GM23338 (cell line): ENCODE results near the gene SUSD2. TPM values are rescaled to one million over a fixed set of nuclear protein-coding genes. Genes with fewer than 3 reads are reported as not detected.

Experiments
- ATAC-seq: fragments of 200-7000 bp; cut with Tn5 transposase; 3 replicates; pipeline ENCODE4 v1.9.1; 2020
- DNase-seq: peaks from one replicate; pipeline ENCODE4 v3.0.0-alpha.2; 2015; ENCODE audit warnings: low spot score
- H2AFZ ChIP-seq: fragments of 200-600 bp; sonication (generic); 2 replicates; pipeline ENCODE4 v1.8.0; 2016; ENCODE audit warnings: antibody characterized with exemption, mild to moderate bottlenecking, moderate library complexity
- H3F3A ChIP-seq: fragments of 200-600 bp; sonication (generic); replicated peaks from 2 replicates; pipeline ENCODE4 v1.8.0; 2017; ENCODE audit warnings: antibody characterized with exemption, mixed run types, low read depth
- H3K27ac ChIP-seq: fragments of 200-600 bp; sonication (generic); 2 replicates; pipeline ENCODE4 v1.6.1; 2016; ENCODE audit warnings: low read depth
- H3K27me3 ChIP-seq: fragments of 200-600 bp; sonication (generic); 2 replicates; pipeline ENCODE4 v1.8.0; 2016; ENCODE audit warnings: mild to moderate bottlenecking, mixed run types, moderate library complexity; ENCODE audit not compliant: insufficient read depth
- H3K36me3 ChIP-seq: fragments of 200-600 bp; sonication (generic); 2 replicates; pipeline ENCODE4 v1.8.0; 2016; ENCODE audit warnings: mild to moderate bottlenecking; ENCODE audit not compliant: insufficient read depth
- H3K4me1 ChIP-seq: fragments of 200-600 bp; sonication (generic); 2 replicates; pipeline ENCODE4 v1.8.0; 2016; ENCODE audit warnings: mild to moderate bottlenecking, moderate library complexity; ENCODE audit not compliant: insufficient read depth
- H3K4me2 ChIP-seq: fragments of 200-600 bp; sonication (generic); 2 replicates; pipeline ENCODE4 v1.7.1; 2017; ENCODE audit warnings: mixed run types
- H3K4me3 ChIP-seq: fragments of 200-600 bp; sonication (generic); 2 replicates; pipeline ENCODE4 v1.6.1; 2016; ENCODE audit warnings: mixed run types
- H3K79me2 ChIP-seq: fragments of 200-600 bp; sonication (generic); replicated peaks from 2 replicates; pipeline ENCODE4 v1.8.0; 2017; ENCODE audit warnings: mild to moderate bottlenecking; ENCODE audit not compliant: insufficient read depth
- H3K9me2 ChIP-seq: fragments of 200-600 bp; sonication (generic); 2 replicates; pipeline ENCODE4 v1.8.0; 2017; ENCODE audit not compliant: insufficient read depth
- H4K20me1 ChIP-seq: fragments of 200-600 bp; sonication (generic); replicated peaks from 2 replicates; pipeline ENCODE4 v1.8.0; 2017; ENCODE audit warnings: mild to moderate bottlenecking; ENCODE audit not compliant: insufficient read depth
- H3K27ac Mint-ChIP-seq: 2 replicates; pipeline ENCODE4 v1.8.0; 2020; ENCODE audit warnings: inconsistent platforms, mild to moderate bottlenecking, moderate library complexity, mixed read lengths
- H3K27me3 Mint-ChIP-seq: 3 replicates; pipeline ENCODE4 v1.8.0; 2022; ENCODE audit warnings: low read depth, mild to moderate bottlenecking, moderate library complexity, mixed read lengths, inconsistent platforms; ENCODE audit not compliant: insufficient read depth, poor library complexity
- H3K36me3 Mint-ChIP-seq: 3 replicates; pipeline ENCODE4 v1.8.0; 2021; ENCODE audit warnings: low read depth, mild to moderate bottlenecking, inconsistent platforms, moderate library complexity, mixed read lengths
- H3K4me1 Mint-ChIP-seq: 3 replicates; pipeline ENCODE4 v1.8.0; 2020; ENCODE audit warnings: mild to moderate bottlenecking, inconsistent platforms, mixed read lengths
- H3K4me3 Mint-ChIP-seq: 3 replicates; pipeline ENCODE4 v1.8.0; 2021; ENCODE audit warnings: moderate library complexity, mild to moderate bottlenecking, inconsistent platforms, mixed read lengths
- H3K9me3 Mint-ChIP-seq: 3 replicates; pipeline ENCODE4 v1.8.0; 2020; ENCODE audit warnings: moderate library complexity, mild to moderate bottlenecking, inconsistent platforms, mixed read lengths
- EZH2 ChIP-seq: fragments of 200-600 bp; sonication (generic); IDR thresholded peaks from one replicate; pipeline ENCODE4 v1.8.0; 2017; ENCODE audit warnings: antibody characterized with exemption, mild to moderate bottlenecking, low read depth; ENCODE audit not compliant: unreplicated experiment
- JUNB ChIP-seq: IDR thresholded peaks from one replicate; pipeline ENCODE4 v1.6.1; 2016; ENCODE audit warnings: antibody characterized with exemption; ENCODE audit not compliant: unreplicated experiment
- POLR2AphosphoS5 ChIP-seq: IDR thresholded peaks from 2 replicates; pipeline ENCODE4 v1.6.1; 2016; ENCODE audit warnings: antibody characterized with exemption, low read depth
- polyA plus RNA-seq: library from polyadenylated mRNA; unstranded; fragments of >200 nt; fragmentation: Nextera tagmentation; extraction: Ambion mirVana; gene quantifications from 2 replicates; pipeline ENCODE4 v1.2.1, GENCODE V29; 2016
- total RNA-seq: library from RNA; depleted of rRNA; stranded (reverse); fragments of >200 nt; shearing (Covaris generic); gene quantifications from 2 replicates; pipeline ENCODE4 v1.2.3, GENCODE V29; 2014
- TF ChIP-seq, protein P1 (sequence below): fragments of 250-450 bp; sonication (Bioruptor Pico); IDR thresholded peaks from 2 replicates; pipeline ENCODE4 v1.5.0; 2020; ENCODE audit warnings: mild to moderate bottlenecking, moderate library complexity
- TF ChIP-seq, protein P2 (sequence below): IDR thresholded peaks from one replicate; pipeline ENCODE4 v1.6.1; 2018; ENCODE audit warnings: antibody characterized with exemption; ENCODE audit not compliant: unreplicated experiment
- TF ChIP-seq, protein P3 (sequence below), 2 experiments: fragments of 200-600 bp in 1 of 2; sonication (generic) in 1 of 2; conservative IDR thresholded peaks; 2 replicates each; pipeline versions ENCODE4 v1.5.1 to v1.6.1; 2016 to 2017; ENCODE audit warnings: antibody characterized with exemption in 2 of 2, low read depth in 2 of 2, mild to moderate bottlenecking in 2 of 2, moderate library complexity in 1 of 2

SUSD2 gene
- total and polyA plus RNA-seq, 2 experiments from 2014 or later: 0.74 to 2.1 TPM

DNA sequence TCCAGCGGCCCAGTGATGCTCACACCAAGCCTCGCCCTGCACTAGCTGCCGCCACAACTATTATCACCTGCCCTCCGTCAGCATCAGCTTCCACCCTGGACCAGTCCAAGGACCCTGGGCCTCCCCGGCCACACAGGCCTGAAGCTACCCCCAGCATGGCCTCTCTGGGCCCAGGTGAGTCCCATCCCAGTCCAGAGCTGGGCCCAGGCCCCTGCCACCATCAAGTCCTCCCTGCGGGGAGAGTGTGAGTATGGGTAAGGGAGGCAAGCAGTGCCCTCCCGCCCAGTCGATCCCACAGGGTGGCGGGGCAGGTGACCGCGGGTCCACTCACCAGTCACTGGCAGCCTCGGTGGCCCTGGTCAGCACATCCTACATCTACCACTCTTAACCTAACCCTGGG is 9.5 kb upstream of the SUSD2 start (continued):
- TF ChIP-seq, protein P1, sequence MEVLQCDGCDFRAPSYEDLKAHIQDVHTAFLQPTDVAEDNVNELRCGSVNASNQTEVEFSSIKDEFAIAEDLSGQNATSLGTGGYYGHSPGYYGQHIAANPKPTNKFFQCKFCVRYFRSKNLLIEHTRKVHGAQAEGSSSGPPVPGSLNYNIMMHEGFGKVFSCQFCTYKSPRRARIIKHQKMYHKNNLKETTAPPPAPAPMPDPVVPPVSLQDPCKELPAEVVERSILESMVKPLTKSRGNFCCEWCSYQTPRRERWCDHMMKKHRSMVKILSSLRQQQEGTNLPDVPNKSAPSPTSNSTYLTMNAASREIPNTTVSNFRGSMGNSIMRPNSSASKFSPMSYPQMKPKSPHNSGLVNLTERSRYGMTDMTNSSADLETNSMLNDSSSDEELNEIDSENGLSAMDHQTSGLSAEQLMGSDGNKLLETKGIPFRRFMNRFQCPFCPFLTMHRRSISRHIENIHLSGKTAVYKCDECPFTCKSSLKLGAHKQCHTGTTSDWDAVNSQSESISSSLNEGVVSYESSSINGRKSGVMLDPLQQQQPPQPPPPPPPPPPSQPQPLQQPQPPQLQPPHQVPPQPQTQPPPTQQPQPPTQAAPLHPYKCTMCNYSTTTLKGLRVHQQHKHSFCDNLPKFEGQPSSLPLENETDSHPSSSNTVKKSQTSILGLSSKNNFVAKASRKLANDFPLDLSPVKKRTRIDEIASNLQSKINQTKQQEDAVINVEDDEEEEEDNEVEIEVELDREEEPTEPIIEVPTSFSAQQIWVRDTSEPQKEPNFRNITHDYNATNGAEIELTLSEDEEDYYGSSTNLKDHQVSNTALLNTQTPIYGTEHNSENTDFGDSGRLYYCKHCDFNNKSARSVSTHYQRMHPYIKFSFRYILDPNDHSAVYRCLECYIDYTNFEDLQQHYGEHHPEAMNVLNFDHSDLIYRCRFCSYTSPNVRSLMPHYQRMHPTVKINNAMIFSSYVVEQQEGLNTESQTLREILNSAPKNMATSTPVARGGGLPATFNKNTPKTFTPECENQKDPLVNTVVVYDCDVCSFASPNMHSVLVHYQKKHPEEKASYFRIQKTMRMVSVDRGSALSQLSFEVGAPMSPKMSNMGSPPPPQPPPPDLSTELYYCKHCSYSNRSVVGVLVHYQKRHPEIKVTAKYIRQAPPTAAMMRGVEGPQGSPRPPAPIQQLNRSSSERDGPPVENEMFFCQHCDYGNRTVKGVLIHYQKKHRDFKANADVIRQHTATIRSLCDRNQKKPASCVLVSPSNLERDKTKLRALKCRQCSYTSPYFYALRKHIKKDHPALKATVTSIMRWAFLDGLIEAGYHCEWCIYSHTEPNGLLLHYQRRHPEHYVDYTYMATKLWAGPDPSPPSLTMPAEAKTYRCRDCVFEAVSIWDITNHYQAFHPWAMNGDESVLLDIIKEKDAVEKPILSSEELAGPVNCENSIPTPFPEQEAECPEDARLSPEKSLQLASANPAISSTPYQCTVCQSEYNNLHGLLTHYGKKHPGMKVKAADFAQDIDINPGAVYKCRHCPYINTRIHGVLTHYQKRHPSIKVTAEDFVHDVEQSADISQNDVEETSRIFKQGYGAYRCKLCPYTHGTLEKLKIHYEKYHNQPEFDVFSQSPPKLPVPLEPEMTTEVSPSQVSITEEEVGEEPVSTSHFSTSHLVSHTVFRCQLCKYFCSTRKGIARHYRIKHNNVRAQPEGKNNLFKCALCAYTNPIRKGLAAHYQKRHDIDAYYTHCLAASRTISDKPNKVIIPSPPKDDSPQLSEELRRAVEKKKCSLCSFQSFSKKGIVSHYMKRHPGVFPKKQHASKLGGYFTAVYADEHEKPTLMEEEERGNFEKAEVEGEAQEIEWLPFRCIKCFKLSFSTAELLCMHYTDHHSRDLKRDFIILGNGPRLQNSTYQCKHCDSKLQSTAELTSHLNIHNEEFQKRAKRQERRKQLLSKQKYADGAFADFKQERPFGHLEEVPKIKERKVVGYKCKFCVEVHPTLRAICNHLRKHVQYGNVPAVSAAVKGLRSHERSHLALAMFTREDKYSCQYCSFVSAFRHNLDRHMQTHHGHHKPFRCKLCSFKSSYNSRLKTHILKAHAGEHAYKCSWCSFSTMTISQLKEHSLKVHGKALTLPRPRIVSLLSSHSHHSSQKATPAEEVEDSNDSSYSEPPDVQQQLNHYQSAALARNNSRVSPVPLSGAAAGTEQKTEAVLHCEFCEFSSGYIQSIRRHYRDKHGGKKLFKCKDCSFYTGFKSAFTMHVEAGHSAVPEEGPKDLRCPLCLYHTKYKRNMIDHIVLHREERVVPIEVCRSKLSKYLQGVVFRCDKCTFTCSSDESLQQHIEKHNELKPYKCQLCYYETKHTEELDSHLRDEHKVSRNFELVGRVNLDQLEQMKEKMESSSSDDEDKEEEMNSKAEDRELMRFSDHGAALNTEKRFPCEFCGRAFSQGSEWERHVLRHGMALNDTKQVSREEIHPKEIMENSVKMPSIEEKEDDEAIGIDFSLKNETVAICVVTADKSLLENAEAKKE: no peak
- TF ChIP-seq, protein P2, sequence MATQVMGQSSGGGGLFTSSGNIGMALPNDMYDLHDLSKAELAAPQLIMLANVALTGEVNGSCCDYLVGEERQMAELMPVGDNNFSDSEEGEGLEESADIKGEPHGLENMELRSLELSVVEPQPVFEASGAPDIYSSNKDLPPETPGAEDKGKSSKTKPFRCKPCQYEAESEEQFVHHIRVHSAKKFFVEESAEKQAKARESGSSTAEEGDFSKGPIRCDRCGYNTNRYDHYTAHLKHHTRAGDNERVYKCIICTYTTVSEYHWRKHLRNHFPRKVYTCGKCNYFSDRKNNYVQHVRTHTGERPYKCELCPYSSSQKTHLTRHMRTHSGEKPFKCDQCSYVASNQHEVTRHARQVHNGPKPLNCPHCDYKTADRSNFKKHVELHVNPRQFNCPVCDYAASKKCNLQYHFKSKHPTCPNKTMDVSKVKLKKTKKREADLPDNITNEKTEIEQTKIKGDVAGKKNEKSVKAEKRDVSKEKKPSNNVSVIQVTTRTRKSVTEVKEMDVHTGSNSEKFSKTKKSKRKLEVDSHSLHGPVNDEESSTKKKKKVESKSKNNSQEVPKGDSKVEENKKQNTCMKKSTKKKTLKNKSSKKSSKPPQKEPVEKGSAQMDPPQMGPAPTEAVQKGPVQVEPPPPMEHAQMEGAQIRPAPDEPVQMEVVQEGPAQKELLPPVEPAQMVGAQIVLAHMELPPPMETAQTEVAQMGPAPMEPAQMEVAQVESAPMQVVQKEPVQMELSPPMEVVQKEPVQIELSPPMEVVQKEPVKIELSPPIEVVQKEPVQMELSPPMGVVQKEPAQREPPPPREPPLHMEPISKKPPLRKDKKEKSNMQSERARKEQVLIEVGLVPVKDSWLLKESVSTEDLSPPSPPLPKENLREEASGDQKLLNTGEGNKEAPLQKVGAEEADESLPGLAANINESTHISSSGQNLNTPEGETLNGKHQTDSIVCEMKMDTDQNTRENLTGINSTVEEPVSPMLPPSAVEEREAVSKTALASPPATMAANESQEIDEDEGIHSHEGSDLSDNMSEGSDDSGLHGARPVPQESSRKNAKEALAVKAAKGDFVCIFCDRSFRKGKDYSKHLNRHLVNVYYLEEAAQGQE: no peak
- TF ChIP-seq EZH2 (no peak), POLR2AphosphoS5 (no peak)

DNA sequence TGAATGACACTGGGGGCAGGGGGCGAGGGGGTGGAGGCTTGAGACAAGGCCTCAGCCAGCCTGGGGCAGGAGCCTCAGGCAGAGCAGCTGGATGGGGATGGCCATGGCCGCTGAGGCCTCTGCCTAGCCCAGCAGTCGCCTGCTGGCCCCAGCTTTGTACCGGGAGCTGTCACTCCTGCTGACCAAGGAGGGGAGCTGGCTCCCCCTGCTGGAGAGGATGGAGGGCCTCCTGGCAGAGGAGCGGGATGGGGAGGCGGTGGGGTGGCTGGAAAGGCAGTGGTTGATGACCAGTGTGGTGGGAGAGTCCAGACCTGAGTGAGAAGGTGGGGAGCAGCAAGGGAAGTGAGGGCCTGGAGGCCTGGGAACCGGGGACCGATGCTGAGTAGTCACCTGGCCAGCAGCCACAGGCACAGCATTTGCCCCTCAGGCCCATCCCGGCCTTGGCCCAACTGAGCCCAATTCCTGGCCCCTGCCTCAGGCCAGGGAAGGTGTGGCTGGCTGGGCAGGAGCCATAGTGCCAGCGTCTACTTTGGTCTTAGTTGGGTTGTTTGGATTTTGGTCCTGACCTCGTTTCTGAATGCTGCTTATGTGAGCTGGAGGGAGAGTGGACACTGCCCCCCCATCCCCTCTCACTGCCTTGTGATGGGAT is 6.0 kb upstream of the SUSD2 start:
- Histone ChIP-seq H3K79me2 (no peaks in the 10 kb centered on the region), H3K4me2 (no peak overlapping the region), H3K36me3 (no peaks in the 10 kb centered on the region), H3K9me2 (no peaks in the 10 kb centered on the region), H2AFZ (no peak overlapping the region), H3K27ac (no peak overlapping the region), H4K20me1 (no peaks in the 10 kb centered on the region), H3K4me1 (no peaks in the 10 kb centered on the region), H3F3A (no peaks in the 10 kb centered on the region), H3K27me3 (no peaks in the 10 kb centered on the region), H3K4me3 (no peak overlapping the region)
- ATAC-seq: peak; percentile 88
- H3K27ac Mint-ChIP-seq: no peak overlapping the region
- peak; percentile 91 for DNase-seq
- no peak overlapping the region for H3K4me3 Mint-ChIP-seq
- H3K27me3 Mint-ChIP-seq: peaks cover 10% of the 10 kb centered on the region
- 0 out of 3 replicates have a peak, but pooled peaks cover 6% of the 10 kb centered on the region for H3K4me1 Mint-ChIP-seq
- TF ChIP-seq, protein P3, sequence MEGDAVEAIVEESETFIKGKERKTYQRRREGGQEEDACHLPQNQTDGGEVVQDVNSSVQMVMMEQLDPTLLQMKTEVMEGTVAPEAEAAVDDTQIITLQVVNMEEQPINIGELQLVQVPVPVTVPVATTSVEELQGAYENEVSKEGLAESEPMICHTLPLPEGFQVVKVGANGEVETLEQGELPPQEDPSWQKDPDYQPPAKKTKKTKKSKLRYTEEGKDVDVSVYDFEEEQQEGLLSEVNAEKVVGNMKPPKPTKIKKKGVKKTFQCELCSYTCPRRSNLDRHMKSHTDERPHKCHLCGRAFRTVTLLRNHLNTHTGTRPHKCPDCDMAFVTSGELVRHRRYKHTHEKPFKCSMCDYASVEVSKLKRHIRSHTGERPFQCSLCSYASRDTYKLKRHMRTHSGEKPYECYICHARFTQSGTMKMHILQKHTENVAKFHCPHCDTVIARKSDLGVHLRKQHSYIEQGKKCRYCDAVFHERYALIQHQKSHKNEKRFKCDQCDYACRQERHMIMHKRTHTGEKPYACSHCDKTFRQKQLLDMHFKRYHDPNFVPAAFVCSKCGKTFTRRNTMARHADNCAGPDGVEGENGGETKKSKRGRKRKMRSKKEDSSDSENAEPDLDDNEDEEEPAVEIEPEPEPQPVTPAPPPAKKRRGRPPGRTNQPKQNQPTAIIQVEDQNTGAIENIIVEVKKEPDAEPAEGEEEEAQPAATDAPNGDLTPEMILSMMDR (conservative IDR thresholded peaks at IDR 0.05; ENCODE audit: low read depth in 2 of 2): peak; percentile 81 to 97
- no peak for TF ChIP-seq JUNB
- H3K9me3 Mint-ChIP-seq: no peaks in the 10 kb centered on the region
- H3K36me3 Mint-ChIP-seq: peaks cover 12% of the 10 kb centered on the region; the same call in 2 of the 3 replicates
